ENCODE results near the gene KCTD20. TPM values are rescaled to one million over a fixed set of nuclear protein-coding genes. Genes with fewer than 3 reads are reported as not detected.

The KCTD20 gene
- total RNA-seq, 1 donor from 2014 or later, result 64.2 TPM

DNA sequence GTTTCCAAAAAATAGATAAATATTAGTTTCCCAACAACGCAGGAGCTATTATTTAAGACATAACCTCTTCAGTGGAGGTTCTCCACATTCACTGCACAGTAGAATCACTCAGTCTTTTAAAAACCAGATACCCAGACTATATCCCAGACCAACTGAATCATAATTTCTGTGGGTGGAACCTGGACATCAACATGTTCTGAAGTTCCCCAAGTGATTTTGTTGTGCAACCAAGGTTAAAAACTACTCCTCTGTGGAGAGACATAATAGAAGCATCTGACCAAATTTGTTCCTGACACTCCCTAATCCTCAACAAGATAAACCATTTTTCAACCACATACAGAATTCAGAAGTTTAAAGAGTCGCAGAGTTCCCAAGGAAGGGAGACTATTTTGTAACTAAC is 62.2 kb downstream of the KCTD20 start:
- Histone ChIP-seq H3K9me3 (ENCODE audit: control insufficient read depth in 3 of 3, low read length in 3 of 3) (no peaks in the 10 kb centered on the region), H3K27ac (ENCODE audit: low read depth, low read length) (no peak overlapping the region), H3K36me3 (ENCODE audit: control insufficient read depth in 3 of 3, insufficient read depth in 3 of 3, low read length in 3 of 3) (peaks cover 3 to 16% (median 6%) of the 10 kb centered on the region in 3 donors), H3K4me1 (ENCODE audit: control insufficient read depth in 3 of 3, insufficient read depth in 3 of 3, low read length in 3 of 3) (peaks cover 0 to 4% (median 0%) of the 10 kb centered on the region in 3 donors), H3K4me3 (ENCODE audit: low read length in 3 of 3) (no peak overlapping the region), H3K9ac (ENCODE audit: low read depth in 1 of 3, low read length in 3 of 3) (no peak overlapping the region), H3K27me3 (ENCODE audit: control insufficient read depth in 3 of 3, insufficient read depth in 3 of 3, low read length in 3 of 3) (no peaks in the 10 kb centered on the region)

DNA sequence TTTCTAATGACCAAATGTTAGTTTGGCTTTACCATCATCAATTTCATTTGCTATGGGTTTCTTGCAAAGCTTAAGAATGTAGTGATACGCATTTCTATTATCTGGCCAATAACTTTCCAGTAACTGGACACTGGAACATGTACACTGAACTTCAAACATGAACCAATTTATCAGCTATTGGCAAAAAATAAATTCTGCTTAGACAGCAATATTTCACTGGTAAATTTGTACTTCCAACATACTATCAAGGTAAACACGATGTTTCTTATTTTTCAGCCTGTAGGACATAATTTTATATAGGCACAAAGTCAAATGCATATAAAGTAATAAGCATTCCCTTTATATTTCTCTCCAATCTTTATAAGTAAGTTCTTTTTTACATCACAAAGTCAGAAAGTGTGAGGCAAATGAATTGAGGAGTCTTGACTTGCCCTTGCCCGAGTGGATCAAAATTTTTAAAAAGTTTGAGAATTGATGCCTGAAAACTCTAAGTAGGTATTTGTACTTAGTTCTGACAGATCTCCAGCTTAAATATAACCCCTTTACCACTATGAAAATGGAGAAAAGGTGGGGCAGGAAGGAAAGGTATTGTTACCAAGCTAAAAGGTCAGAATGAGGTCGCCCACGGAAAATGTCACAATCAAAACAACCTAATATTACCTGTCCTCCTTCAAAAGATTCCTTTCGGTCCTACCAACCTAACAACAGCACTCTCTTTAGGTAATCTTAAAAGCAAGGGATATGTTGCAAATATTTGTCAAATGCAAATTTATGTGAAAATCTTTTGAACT is 63.1 kb downstream of the KCTD20 start:
- Histone ChIP-seq H3K36me3 (ENCODE audit: control insufficient read depth in 3 of 3, insufficient read depth in 3 of 3, low read length in 3 of 3) (peaks cover 3 to 22% (median 6%) of the 10 kb centered on the region in 3 donors), H3K9me3 (ENCODE audit: control insufficient read depth in 3 of 3, low read length in 3 of 3) (no peaks in the 10 kb centered on the region), H3K27ac (ENCODE audit: low read depth, low read length) (no peak overlapping the region)

DNA sequence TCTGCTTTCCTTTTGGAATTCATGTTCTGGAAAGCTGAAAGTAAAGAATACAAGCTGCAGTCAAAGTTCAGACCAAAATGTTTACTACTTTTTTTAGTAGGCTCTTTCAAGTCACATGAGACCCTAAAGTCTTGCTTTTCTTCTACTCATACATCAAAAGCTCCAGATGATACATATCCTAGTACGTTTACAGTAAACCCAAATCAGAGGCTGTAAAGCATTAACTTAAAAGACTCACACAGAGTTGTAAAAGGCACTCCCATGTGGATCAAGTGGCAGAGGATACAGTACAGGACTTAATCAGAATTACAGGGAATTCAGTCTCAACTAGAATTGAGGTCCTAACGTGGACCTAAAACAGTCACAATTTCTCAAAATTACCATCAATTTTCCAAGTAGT is 63.8 kb downstream of the KCTD20 start:
- peaks cover 5 to 23% (median 6%) of the 10 kb centered on the region in 3 donors for H3K36me3 ChIP-seq (ENCODE audit: control insufficient read depth in 3 of 3, insufficient read depth in 3 of 3, low read length in 3 of 3)
- no peak overlapping the region for H3K27ac ChIP-seq (ENCODE audit: low read depth, low read length)
- H3K4me1 ChIP-seq (ENCODE audit: control insufficient read depth in 3 of 3, insufficient read depth in 3 of 3, low read length in 3 of 3), result peaks cover 0 to 4% (median 0%) of the 10 kb centered on the region in 3 donors
- no peak overlapping the region for H3K9ac ChIP-seq (ENCODE audit: low read depth in 1 of 3, low read length in 3 of 3)
- no peak overlapping the region for H3K4me3 ChIP-seq (ENCODE audit: low read length in 3 of 3)
- H3K9me3 ChIP-seq (ENCODE audit: control insufficient read depth in 3 of 3, low read length in 3 of 3), result no peaks in the 10 kb centered on the region
- H3K27me3 ChIP-seq (ENCODE audit: control insufficient read depth in 3 of 3, insufficient read depth in 3 of 3, low read length in 3 of 3), result no peaks in the 10 kb centered on the region

More for the DNA sequence above, 63.1 kb downstream of the KCTD20 start:
- H3K9ac ChIP-seq (ENCODE audit: low read depth in 1 of 3, low read length in 3 of 3), result no peak overlapping the region
- H3K27me3 ChIP-seq (ENCODE audit: control insufficient read depth in 3 of 3, insufficient read depth in 3 of 3, low read length in 3 of 3), result no peaks in the 10 kb centered on the region
- no peak overlapping the region for H3K4me3 ChIP-seq (ENCODE audit: low read length in 3 of 3)
- peaks cover 0 to 4% (median 0%) of the 10 kb centered on the region in 3 donors for H3K4me1 ChIP-seq (ENCODE audit: control insufficient read depth in 3 of 3, insufficient read depth in 3 of 3, low read length in 3 of 3)

DNA sequence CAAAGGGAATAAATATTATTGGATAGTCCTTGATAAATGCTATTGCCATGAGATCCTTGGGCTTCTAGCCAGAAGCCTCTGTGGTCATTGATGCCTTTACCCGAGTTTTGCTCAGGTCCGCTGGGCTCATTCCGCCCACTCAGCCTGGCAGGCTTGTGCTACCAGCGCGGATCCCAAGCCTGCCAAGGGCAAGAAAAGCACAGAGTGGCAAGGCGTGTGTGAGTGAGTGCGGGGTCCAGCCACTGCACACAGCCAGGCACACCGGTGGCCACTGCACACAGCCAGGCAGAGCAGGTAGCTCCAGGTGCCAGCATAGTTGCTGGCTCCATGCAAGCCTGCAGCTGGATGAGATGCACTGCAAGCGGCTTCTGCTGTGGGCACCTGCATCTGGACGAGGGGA is 65.7 kb downstream of the KCTD20 start:
- H3K27ac ChIP-seq (ENCODE audit: low read depth, low read length), result no peak overlapping the region
- no peak overlapping the region for H3K4me3 ChIP-seq (ENCODE audit: low read length in 3 of 3)
- H3K4me1 ChIP-seq (ENCODE audit: control insufficient read depth in 3 of 3, insufficient read depth in 3 of 3, low read length in 3 of 3), result peaks cover 0 to 4% (median 0%) of the 10 kb centered on the region in 3 donors
- peaks cover 5 to 26% (median 6%) of the 10 kb centered on the region in 3 donors for H3K36me3 ChIP-seq (ENCODE audit: control insufficient read depth in 3 of 3, insufficient read depth in 3 of 3, low read length in 3 of 3)
- no peaks in the 10 kb centered on the region for H3K9me3 ChIP-seq (ENCODE audit: control insufficient read depth in 3 of 3, low read length in 3 of 3)
- no peaks in the 10 kb centered on the region for H3K27me3 ChIP-seq (ENCODE audit: control insufficient read depth in 3 of 3, insufficient read depth in 3 of 3, low read length in 3 of 3)
- H3K9ac ChIP-seq (ENCODE audit: low read depth in 1 of 3, low read length in 3 of 3), result no peak overlapping the region

DNA sequence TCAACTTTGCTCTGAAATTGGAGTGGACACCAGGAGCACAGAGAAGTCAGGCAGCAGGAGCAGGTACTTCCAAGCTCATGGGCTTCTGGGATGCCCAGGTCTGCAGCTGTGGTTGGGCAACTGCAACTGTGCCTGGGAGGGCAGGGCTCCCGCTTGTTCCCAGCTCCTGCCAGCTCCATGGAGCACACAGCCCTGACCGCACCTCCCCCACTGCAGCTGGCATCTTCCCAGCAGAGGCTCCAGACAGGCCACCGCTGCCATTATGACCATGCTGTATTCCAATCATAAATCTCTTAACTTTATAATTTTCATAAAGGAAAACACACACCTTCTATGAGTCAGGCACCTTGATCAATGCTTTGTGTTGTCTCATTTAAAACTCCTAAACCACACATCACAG is 67.6 kb downstream of the KCTD20 start:
- Histone ChIP-seq H3K4me1 (ENCODE audit: control insufficient read depth in 3 of 3, insufficient read depth in 3 of 3, low read length in 3 of 3) (peaks cover 0 to 3% (median 0%) of the 10 kb centered on the region in 3 donors), H3K9me3 (ENCODE audit: control insufficient read depth in 3 of 3, low read length in 3 of 3) (no peaks in the 10 kb centered on the region), H3K27ac (ENCODE audit: low read depth, low read length) (no peak overlapping the region), H3K9ac (ENCODE audit: low read depth in 1 of 3, low read length in 3 of 3) (no peak overlapping the region), H3K36me3 (ENCODE audit: control insufficient read depth in 3 of 3, insufficient read depth in 3 of 3, low read length in 3 of 3) (peaks cover 4 to 30% (median 10%) of the 10 kb centered on the region in 3 donors), H3K27me3 (ENCODE audit: control insufficient read depth in 3 of 3, insufficient read depth in 3 of 3, low read length in 3 of 3) (no peaks in the 10 kb centered on the region), H3K4me3 (ENCODE audit: low read length in 3 of 3) (no peak overlapping the region)

DNA sequence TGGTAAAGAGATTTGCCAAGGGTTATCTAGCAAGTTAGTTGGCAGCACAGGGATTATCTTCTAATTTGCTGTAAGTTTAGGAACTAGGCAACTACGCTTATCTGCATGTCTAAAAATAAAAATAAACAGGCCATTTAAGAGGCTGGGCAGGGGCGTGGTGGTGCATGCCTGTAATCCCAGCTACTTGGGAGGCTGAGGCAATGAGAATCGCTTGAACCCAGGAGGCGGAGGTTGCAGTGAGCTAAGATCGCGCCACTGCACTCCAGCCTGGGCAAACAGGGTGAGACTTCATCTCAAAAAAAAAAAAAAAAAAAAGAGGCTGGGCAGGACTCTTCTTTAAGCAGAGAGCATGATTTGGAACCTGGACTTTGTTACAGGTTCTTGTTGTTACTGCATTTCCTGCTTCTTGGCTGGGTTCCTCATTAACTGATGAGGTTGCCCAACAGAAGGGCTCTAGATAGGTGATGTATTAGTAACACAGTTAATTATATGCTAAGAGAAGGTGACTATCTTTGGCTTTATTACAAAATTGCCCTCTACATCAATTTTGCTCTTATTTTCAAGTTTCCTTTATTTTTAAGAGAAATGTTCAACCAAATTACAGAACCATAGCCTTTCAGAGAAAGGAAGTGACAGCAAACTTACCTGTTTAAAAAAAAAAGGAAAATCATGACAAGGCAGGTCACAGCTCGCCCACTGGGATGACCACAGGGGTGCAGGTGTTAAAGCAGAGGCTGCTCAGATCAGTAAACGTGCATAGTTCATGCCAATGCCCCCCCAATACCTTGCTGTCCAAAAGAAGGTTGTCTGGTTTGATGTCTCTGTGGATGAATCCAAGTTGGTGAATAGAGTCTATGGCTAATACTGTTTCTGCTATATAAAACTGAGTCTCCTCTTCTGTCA is 72.0 kb downstream of the KCTD20 start:
- Histone ChIP-seq H3K27ac (ENCODE audit: low read depth, low read length) (no peak overlapping the region), H3K9me3 (ENCODE audit: control insufficient read depth in 3 of 3, low read length in 3 of 3) (no peaks in the 10 kb centered on the region), H3K4me1 (ENCODE audit: control insufficient read depth in 3 of 3, insufficient read depth in 3 of 3, low read length in 3 of 3) (no peaks in the 10 kb centered on the region), H3K36me3 (ENCODE audit: control insufficient read depth in 3 of 3, insufficient read depth in 3 of 3, low read length in 3 of 3) (peaks cover 5 to 25% (median 15%) of the 10 kb centered on the region in 3 donors), H3K4me3 (ENCODE audit: low read length in 3 of 3) (no peak overlapping the region), H3K27me3 (ENCODE audit: control insufficient read depth in 3 of 3, insufficient read depth in 3 of 3, low read length in 3 of 3) (no peaks in the 10 kb centered on the region), H3K9ac (ENCODE audit: low read depth in 1 of 3, low read length in 3 of 3) (no peak overlapping the region)

DNA sequence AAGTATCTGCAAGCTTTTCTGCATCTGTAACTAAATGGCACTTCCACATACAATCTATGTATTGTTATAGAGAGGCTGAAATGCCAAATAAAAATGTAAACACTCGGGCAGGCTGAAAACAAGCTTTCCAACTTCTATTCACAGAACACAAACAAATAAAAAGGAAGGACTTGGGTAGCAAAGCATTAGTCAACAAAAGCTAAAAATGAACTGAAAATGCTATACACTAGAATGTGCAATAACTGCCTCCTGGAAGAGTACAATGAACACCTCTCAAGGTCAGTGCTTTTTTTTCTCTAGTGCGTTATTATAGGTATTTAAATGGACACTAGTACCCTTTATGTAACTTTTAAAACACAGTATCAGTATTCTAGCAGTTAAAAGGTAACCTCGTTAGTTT is 73.0 kb downstream of the KCTD20 start:
- H3K36me3 ChIP-seq (ENCODE audit: control insufficient read depth in 3 of 3, insufficient read depth in 3 of 3, low read length in 3 of 3), result peaks cover 5 to 25% (median 21%) of the 10 kb centered on the region in 3 donors

DNA sequence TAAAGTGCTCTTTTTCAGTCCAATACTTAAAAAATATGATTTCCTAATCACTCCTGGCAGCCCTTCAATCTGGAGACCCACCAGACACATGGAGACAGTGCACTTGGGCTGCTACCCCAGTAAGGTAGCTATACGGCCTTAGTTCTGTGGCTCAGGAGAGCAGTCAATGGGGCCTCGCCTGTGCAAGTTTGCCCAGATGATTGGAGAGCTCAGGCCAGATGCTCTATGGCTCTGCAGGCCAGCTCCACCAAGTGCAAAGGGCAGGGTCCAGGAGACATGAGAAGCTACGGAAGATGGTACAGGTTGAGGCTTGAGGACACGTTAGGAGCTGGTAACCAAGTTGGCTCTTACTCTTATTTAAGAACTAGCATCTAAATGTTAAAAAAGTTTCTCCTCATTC is 73.8 kb downstream of the KCTD20 start:
- no peak overlapping the region for H3K9ac ChIP-seq (ENCODE audit: low read depth in 1 of 3, low read length in 3 of 3)
- H3K9me3 ChIP-seq (ENCODE audit: control insufficient read depth in 3 of 3, low read length in 3 of 3), result no peaks in the 10 kb centered on the region
- H3K27ac ChIP-seq (ENCODE audit: low read depth, low read length), result no peak overlapping the region
- H3K36me3 ChIP-seq (ENCODE audit: control insufficient read depth in 3 of 3, insufficient read depth in 3 of 3, low read length in 3 of 3), result peaks cover 4 to 24% (median 21%) of the 10 kb centered on the region in 3 donors
- H3K4me1 ChIP-seq (ENCODE audit: control insufficient read depth in 3 of 3, insufficient read depth in 3 of 3, low read length in 3 of 3), result no peaks in the 10 kb centered on the region
- no peak overlapping the region for H3K4me3 ChIP-seq (ENCODE audit: low read length in 3 of 3)
- no peaks in the 10 kb centered on the region for H3K27me3 ChIP-seq (ENCODE audit: control insufficient read depth in 3 of 3, insufficient read depth in 3 of 3, low read length in 3 of 3)

More for the DNA sequence above, 73.0 kb downstream of the KCTD20 start:
- Histone ChIP-seq H3K9me3 (ENCODE audit: control insufficient read depth in 3 of 3, low read length in 3 of 3) (no peaks in the 10 kb centered on the region), H3K9ac (ENCODE audit: low read depth in 1 of 3, low read length in 3 of 3) (no peak overlapping the region), H3K27me3 (ENCODE audit: control insufficient read depth in 3 of 3, insufficient read depth in 3 of 3, low read length in 3 of 3) (no peaks in the 10 kb centered on the region), H3K4me1 (ENCODE audit: control insufficient read depth in 3 of 3, insufficient read depth in 3 of 3, low read length in 3 of 3) (no peaks in the 10 kb centered on the region), H3K4me3 (ENCODE audit: low read length in 3 of 3) (no peak overlapping the region), H3K27ac (ENCODE audit: low read depth, low read length) (no peak overlapping the region)

DNA sequence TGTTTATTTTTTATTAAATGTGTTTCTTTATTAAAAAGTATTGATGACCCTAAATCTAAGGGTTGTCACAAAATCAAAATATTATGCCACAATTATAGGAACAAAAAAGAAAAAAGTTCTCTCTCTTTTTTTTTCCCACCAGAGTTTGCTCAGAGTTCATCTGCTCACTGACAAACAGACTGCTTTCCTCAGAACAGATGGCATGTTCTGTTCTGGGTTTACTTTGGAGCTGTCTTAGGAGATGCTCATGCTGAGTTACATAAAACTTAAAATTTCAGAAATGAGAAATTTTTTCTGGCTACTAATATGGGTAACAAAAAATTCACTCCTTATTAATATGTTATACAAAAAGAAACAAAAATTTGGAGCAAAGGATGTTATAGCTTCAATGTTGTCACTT is 74.2 kb downstream of the KCTD20 start:
- Histone ChIP-seq H3K9me3 (ENCODE audit: control insufficient read depth in 3 of 3, low read length in 3 of 3) (no peaks in the 10 kb centered on the region), H3K36me3 (ENCODE audit: control insufficient read depth in 3 of 3, insufficient read depth in 3 of 3, low read length in 3 of 3) (peaks cover 7 to 23% (median 21%) of the 10 kb centered on the region in 3 donors), H3K4me3 (ENCODE audit: low read length in 3 of 3) (no peak overlapping the region), H3K9ac (ENCODE audit: low read depth in 1 of 3, low read length in 3 of 3) (no peak overlapping the region), H3K27ac (ENCODE audit: low read depth, low read length) (no peak overlapping the region), H3K27me3 (ENCODE audit: control insufficient read depth in 3 of 3, insufficient read depth in 3 of 3, low read length in 3 of 3) (no peaks in the 10 kb centered on the region), H3K4me1 (ENCODE audit: control insufficient read depth in 3 of 3, insufficient read depth in 3 of 3, low read length in 3 of 3) (no peaks in the 10 kb centered on the region)

DNA sequence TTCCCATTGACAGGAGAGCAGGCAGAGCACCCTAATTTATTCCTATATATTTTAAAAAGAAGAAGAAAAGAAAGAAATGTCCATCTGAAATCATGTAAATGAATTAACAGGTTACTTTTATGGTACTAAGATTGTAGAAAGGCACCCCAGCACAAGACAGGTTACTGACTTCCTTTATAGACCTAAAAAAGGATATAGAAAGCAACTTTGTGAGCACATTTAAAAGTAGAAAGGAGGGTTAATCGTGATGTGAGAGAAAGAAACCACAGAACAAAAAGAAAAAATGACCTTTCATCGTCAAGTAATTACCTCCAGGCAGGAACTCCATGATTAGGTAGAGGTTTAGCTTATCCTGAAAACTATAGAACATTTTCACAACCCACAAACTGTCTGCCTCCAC is 74.6 kb downstream of the KCTD20 start:
- peaks cover 11 to 21% (median 21%) of the 10 kb centered on the region in 3 donors for H3K36me3 ChIP-seq (ENCODE audit: control insufficient read depth in 3 of 3, insufficient read depth in 3 of 3, low read length in 3 of 3)
- H3K9me3 ChIP-seq (ENCODE audit: control insufficient read depth in 3 of 3, low read length in 3 of 3), result no peaks in the 10 kb centered on the region
- no peak overlapping the region for H3K27ac ChIP-seq (ENCODE audit: low read depth, low read length)
- no peak overlapping the region for H3K4me3 ChIP-seq (ENCODE audit: low read length in 3 of 3)
- H3K4me1 ChIP-seq (ENCODE audit: control insufficient read depth in 3 of 3, insufficient read depth in 3 of 3, low read length in 3 of 3), result no peaks in the 10 kb centered on the region
- H3K27me3 ChIP-seq (ENCODE audit: control insufficient read depth in 3 of 3, insufficient read depth in 3 of 3, low read length in 3 of 3), result no peaks in the 10 kb centered on the region
- H3K9ac ChIP-seq (ENCODE audit: low read depth in 1 of 3, low read length in 3 of 3), result no peak overlapping the region
